Amygdala (tissue), 56 donors: ENCODE data around the gene WDR31.

Source experiments
- DNase-seq, 56 donors: peaks; one replicate each; lab custom pipeline; 2025; lab: John Stamatoyannopoulos, UW

WDR31 gene

GRCh38 chr9:113343732-113344231 lies 3.7 kb upstream of the WDR31 start:
- peak; percentile 22 to 96 (median 82) for DNase-seq

- peak in 4 of 56 donors; percentile 1 to 40 (median 8) for DNase-seq
Observed at GRCh38 chr9:113341712-113342410, 1.8 kb upstream of the WDR31 start.

DNA sequence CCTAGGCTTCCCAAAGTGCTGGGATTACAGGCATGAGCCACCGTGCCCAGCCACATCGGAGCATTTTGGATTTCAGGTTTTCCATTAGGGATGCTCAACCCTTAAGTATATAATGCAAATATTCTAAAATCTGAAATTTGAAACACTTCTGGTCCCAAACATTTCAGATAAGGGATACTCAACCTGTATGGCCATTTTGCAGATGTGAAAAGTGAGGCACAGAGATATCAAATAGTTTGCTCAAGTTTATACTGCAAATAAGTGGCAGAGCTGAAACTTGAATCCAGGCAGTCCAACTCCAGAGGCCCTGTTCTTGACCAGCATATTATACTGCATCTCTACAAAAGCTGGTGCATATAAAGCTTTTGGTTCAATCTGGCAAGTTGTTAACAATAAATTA lies 2.4 kb downstream of the WDR31 start:
- no peak for DNase-seq

DNA sequence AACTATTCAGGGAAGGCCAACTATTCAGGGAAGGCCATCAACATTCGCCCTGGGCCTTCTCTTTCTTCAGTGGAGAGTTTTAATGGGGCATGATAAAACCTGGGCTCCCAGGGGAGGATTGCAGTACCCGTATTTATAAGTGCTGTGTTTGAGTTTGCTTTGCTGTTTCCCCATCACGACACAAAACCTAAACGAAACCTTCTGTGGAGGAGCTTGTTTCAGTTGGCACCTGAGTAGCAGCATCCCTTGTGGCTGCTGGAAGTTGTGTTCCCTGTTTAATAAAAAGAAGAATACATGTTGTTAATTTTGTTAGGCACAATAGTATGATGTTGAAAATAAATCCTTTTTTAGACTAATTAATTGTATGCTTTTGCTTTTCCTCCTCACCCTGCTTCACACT lies 8.3 kb downstream of the WDR31 start:
- DNase-seq: no peak

GRCh38 chr9:113328045-113328782 lies 11.9 kb downstream of the WDR31 start:
- no peak for DNase-seq

- no peak for DNase-seq
Observed at GRCh38 chr9:113326230-113326629, 13.8 kb downstream of the WDR31 start.

- no peak for DNase-seq
Observed at GRCh38 chr9:113322671-113323070, 17.4 kb downstream of the WDR31 start.

GRCh38 chr9:113320051-113320450 lies 20.0 kb downstream of the WDR31 start:
- no peak for DNase-seq

GRCh38 chr9:113319054-113319453 lies 21.0 kb downstream of the WDR31 start:
- no peak for DNase-seq

DNA sequence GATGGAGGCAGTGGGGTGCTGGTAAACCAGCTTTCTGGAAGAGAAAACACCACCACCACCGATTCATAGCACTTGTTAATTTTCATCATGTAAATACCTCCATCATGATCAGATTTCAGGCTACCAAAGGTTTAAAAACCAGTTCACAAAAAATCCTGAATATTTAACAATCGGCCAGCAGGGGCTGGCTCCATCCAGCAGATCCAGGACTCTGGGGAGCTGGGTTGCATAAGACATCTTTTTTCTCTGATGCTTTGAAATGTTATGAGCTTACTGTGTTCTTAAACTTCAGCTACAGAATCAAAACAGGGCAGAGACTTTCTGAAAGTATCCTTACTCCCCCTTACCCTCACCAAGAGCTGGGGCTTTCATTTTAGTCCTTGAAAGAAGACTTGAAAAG lies 22.3 kb downstream of the WDR31 start:
- no peak for DNase-seq

GRCh38 chr9:113316030-113316429 lies 24.0 kb downstream of the WDR31 start:
- no peak for DNase-seq

- no peak for DNase-seq
Observed at GRCh38 chr9:113315231-113315630, 24.8 kb downstream of the WDR31 start.

DNA sequence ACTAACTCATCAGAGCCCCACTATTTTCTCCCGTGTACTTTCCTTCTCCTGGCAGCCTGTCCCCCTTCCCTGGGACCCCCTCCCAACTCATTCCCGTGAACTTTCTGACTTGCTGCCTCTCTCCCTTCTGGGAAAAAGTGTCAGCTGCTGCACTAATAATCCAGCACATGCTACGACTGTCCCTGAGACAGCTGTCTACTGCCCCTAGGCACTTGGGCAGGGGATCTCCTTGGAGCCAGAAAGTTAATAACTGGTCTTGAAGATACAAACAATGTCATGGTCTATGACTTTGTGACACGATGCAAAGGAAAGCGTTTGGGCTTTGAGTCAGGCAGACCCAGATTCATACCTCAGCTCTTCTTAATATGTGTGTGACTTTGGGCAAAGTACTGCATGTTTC lies 26.8 kb downstream of the WDR31 start:
- DNase-seq: no peak

DNA sequence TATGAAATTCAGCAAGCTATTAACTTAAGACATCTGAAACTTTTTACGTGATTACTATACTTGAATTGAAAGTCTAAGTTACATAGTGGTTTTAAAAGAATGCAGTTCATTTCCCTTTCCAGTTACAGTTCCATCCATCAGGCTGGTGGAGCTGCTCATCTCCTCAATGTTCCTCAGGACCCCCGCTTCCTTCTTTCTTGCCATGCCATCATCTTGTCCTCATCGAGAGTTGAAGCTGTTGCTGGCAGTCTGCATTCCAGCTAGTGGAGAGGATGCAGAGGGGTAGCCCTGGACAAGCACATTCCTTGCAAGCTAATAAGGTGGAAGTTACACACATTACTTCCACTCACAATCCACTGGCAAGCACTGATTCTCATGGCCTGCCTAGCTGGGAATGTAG lies 28.1 kb downstream of the WDR31 start:
- DNase-seq: peak in 5 of 56 donors; percentile 3 to 23 (median 10)

DNA sequence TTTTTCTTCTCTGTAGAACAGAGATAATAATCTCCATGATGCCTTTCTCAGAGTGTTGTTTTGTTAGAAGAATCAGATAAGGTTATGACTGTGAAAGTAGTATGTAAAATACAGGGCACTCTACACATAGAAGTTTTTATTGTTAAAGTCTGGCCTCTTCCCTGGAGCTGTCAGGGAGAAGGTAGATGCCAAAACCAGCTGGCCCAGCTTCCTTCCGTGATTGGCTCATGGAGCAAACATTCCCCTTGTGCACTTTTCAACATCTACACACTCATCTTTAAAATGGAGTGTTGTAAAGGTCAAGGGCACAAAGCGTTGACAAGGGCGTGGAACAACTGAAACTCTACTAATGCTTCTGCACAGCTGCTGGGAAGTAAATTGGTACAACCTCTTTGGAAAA lies 29.5 kb downstream of the WDR31 start:
- no peak for DNase-seq

- peak in 9 of 56 donors; percentile 4 to 37 (median 20) for DNase-seq
Observed at GRCh38 chr9:113309204-113309813, 30.8 kb downstream of the WDR31 start.

GRCh38 chr9:113307396-113307975 lies 32.6 kb downstream of the WDR31 start:
- no peak for DNase-seq

DNA sequence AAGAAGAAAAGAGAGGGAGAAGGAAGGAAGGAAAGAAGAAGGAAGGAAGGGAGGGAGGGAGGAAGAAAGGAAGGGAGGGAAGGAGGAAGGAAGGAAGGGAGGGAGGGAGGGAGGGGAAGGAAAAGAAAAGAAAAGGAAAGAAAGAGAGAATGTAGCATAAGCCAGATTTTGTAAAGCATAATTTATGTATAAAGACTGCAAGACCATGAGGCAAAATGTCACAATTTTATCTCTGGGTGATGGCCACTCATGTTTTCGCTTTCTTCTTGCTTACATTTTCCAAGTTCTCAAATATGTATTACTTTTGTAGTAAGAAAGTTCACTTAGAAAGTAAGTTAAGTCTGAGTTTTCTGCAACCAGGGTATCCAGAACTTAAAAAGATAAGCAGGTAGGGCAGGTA lies 33.5 kb downstream of the WDR31 start:
- no peak for DNase-seq

DNA sequence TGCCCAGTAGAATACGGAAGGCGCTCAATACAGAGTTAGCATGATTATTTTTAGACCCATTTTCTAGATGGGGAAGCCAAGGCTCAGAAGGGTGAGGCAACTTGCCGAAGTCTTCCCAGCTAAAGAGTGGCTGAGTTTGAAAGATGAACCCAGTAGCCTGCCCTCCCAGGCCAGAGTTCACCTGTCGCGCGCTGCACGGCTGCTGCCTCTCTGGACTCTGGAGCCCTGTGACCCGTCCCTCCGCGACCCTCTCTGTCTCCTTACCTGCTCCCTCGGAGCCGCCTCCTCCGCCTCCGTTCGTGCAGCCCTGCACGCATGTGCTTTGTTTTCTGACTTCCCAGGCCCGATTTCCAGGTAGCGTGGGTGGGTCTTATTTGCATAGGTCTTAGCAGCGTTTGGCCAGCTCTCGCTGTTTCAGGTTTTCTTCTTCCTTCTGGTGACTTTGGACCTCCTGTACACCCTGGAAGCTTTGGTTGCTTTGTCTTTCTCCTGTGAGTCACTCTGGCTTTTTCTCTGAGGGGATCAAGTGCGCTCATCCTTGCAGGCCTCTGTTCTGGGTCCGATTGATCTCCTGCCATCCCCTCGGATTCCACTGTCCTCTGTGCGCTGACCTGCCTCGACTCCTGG lies 37.2 kb downstream of the WDR31 start, which contains the start of gene RNF183:
TSS of gene RNF183 (minus strand) at position 585 of the 627 bp plus-strand sequence. CDS start 5,192 bp downstream, outside the sequence.
- no peak for DNase-seq

- no peak for DNase-seq
Observed at GRCh38 chr9:113301548-113301947, 38.5 kb downstream of the WDR31 start.
